HFFc6 (cell line): ENCODE measurements around the gene SHD. TPM values are rescaled to one million over a fixed set of nuclear protein-coding genes. Genes with fewer than 3 reads are reported as not detected.

Experiments
- DNase-seq: peaks from one replicate; pipeline ENCODE4 v3.0.0-alpha.2; 2018
- H3K27ac Mint-ChIP-seq: 2 replicates; pipeline ENCODE4 v1.8.0; 2020; ENCODE audit warnings: mild to moderate bottlenecking, mixed read lengths
- H3K27me3 Mint-ChIP-seq: 2 replicates; pipeline ENCODE4 v1.8.0; 2021; ENCODE audit warnings: mild to moderate bottlenecking, moderate library complexity, mixed read lengths; ENCODE audit not compliant: insufficient read depth
- H3K36me3 Mint-ChIP-seq: 2 replicates; pipeline ENCODE4 v1.8.0; 2021; ENCODE audit warnings: low read depth, mixed read lengths
- H3K4me1 Mint-ChIP-seq: 2 replicates; pipeline ENCODE4 v1.8.0; 2020; ENCODE audit warnings: low read depth, mixed read lengths
- H3K4me3 Mint-ChIP-seq: 2 replicates; pipeline ENCODE4 v1.8.0; 2020; ENCODE audit warnings: mild to moderate bottlenecking, moderate library complexity, mixed read lengths
- H3K9me3 Mint-ChIP-seq: 2 replicates; pipeline ENCODE4 v1.8.0; 2020; ENCODE audit warnings: mild to moderate bottlenecking, mixed read lengths
- total RNA-seq, 6 experiments: library from RNA; stranded (reverse); fragmentation: NEBNext Ultra II Directional; extraction: Animal tissue kit (Norgen Biotek cat#: 25700); gene quantifications; 2 replicates in 1 of 6; 3 replicates in 5 of 6; pipeline ENCODE4 v1.2.3, GENCODE V29; 2021
- TF ChIP-seq, protein P1 (sequence below): fragments of 200-600 bp; sonication (generic); IDR thresholded peaks from 2 replicates; pipeline ENCODE4 v1.5.0; 2021; ENCODE audit warnings: antibody characterized with exemption, mild to moderate bottlenecking

Gene SHD
- total RNA-seq, 6 experiments from 2014 or later, result not detected

DNA sequence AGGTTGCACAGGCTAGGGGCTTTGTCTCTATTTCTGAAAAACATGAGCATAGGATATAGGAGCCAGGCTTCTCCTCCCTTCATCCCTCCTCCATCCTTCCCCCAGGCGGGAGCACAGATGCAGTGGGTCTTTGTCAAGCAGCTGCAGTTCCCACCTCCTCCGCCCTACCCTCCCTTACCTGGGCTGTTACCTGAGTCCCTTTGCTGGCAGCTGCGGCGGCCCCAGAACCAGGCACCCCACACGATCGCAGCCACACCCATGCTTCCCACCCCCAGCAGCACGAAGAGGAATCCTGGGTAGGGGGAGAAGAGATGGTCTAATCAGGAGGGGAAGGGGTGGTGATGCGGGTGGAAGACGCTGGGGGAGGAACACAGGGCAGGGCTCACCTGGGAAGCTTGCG is 15.3 kb downstream of the SHD start:
- peaks cover 13% of the 10 kb centered on the region for H3K27me3 Mint-ChIP-seq
- H3K9me3 Mint-ChIP-seq, result no peaks in the 10 kb centered on the region
- no peak for DNase-seq
- H3K4me1 Mint-ChIP-seq, result no peaks in the 10 kb centered on the region
- H3K36me3 Mint-ChIP-seq, result no peaks in the 10 kb centered on the region
- TF ChIP-seq, protein P1, sequence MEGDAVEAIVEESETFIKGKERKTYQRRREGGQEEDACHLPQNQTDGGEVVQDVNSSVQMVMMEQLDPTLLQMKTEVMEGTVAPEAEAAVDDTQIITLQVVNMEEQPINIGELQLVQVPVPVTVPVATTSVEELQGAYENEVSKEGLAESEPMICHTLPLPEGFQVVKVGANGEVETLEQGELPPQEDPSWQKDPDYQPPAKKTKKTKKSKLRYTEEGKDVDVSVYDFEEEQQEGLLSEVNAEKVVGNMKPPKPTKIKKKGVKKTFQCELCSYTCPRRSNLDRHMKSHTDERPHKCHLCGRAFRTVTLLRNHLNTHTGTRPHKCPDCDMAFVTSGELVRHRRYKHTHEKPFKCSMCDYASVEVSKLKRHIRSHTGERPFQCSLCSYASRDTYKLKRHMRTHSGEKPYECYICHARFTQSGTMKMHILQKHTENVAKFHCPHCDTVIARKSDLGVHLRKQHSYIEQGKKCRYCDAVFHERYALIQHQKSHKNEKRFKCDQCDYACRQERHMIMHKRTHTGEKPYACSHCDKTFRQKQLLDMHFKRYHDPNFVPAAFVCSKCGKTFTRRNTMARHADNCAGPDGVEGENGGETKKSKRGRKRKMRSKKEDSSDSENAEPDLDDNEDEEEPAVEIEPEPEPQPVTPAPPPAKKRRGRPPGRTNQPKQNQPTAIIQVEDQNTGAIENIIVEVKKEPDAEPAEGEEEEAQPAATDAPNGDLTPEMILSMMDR, result no peak
- H3K27ac Mint-ChIP-seq, result no peak overlapping the region
- H3K4me3 Mint-ChIP-seq, result no peak overlapping the region

- Mint-ChIP-seq H3K27me3 (peaks cover 13% of the 10 kb centered on the region), H3K27ac (no peak overlapping the region), H3K36me3 (no peaks in the 10 kb centered on the region), H3K4me1 (no peaks in the 10 kb centered on the region), H3K9me3 (no peaks in the 10 kb centered on the region), H3K4me3 (no peak overlapping the region)
- DNase-seq, result no peak
- TF ChIP-seq, protein P1, result no peak
These were observed 17.1 kb downstream of the SHD start for GRCh38 chr19:4295972-4296771.

DNA sequence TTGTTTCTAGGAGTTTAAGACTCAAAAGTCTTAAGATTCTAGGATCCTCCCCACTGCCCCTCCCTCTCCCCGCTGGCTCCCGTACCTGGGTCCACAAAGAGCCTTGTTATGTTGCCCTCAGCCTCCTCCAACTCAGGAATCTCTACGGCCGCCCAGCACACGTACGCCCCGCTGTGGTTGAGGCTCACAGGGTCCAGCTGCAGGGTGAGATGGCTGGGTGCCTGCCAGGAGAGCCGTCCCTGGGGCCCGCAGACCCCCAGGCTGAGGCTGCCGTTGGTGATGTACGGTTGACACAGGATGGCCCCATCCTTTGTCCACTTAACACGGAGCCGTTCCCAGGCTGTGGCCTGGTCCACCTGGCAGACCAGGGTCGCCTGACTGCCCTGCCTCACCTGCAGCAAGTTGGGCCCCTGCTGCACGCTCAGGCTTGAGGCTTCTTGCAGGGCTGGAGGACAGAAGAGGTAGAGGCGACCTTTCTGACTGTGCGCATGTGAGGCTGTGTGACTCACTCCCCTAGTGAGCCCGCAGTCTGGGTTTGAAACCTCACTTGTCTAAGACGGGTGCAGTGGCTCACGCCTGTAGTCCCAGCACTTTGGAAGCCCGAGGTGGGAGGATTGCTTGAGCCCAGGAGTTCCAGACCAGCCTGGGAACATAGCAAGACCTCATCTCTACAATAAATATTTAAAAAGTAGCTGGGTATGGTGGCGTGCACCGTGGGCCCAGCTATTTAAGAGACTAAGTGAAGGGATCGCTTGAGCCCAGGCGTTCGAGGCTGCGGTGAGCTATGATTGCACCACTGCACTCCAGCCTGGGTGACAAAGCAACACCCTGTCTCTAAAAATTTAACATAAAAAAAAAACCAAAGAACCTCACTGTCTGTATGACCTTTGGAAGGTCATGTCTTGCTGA is 19.1 kb downstream of the SHD start:
- Mint-ChIP-seq H3K4me1 (no peaks in the 10 kb centered on the region), H3K27ac (no peak overlapping the region), H3K4me3 (no peak overlapping the region), H3K27me3 (peaks cover 13% of the 10 kb centered on the region), H3K36me3 (no peaks in the 10 kb centered on the region), H3K9me3 (no peaks in the 10 kb centered on the region)
- no peak for DNase-seq
- TF ChIP-seq, protein P1, result no peak

DNA sequence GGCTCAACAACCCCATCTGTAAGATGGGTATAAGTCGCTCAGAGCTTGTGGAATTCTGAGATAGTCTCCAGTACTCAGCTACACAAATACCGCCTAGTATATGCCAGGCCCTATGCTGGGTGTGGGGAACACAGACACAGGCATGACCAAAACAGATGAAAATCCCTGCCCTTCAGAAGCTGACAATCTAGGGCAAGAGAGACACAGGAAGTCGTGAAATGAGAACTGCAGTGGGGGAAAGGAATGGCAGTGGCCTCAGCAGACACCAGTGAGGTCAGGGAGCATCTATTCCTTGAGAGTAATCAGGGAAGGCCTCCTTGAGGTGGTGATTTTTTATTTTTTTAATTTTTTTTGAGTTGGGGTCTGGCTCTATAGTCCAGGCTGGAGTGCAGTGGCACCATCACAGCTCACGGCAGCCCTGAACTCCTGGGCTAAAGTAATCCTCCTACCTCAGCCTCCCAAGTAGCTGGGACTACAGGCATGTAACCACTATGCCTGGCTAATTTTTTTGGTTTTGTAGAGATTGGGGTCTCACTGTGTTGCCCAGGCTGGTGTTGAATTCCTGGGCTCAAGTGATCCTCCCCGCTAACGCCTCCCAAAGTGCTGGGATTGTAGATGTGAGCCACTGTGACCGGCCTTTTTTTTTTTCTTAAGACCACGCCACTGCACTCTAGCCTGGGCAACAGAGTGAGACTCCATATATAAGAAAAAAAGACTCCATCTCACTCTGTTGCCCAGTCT is 19.9 kb downstream of the SHD start:
- Mint-ChIP-seq H3K36me3 (no peaks in the 10 kb centered on the region), H3K4me3 (no peak overlapping the region), H3K4me1 (no peaks in the 10 kb centered on the region), H3K27ac (no peak overlapping the region), H3K27me3 (peaks cover 13% of the 10 kb centered on the region), H3K9me3 (no peaks in the 10 kb centered on the region)
- DNase-seq, result no peak
- TF ChIP-seq, protein P1, result no peak

GRCh38 chr19:4300589-4300988 is 21.5 kb downstream of the SHD start:
- Mint-ChIP-seq H3K27me3 (peaks cover 2% of the 10 kb centered on the region), H3K4me1 (no peaks in the 10 kb centered on the region), H3K36me3 (no peaks in the 10 kb centered on the region), H3K4me3 (no peak overlapping the region), H3K27ac (no peak overlapping the region), H3K9me3 (no peaks in the 10 kb centered on the region)
- no peak for DNase-seq
- TF ChIP-seq, protein P1, result no peak
